Measurements from ENCODE around the gene CDCA3. TPM values are rescaled to one million over a fixed set of nuclear protein-coding genes. Genes with fewer than 3 reads are reported as not detected.

Gene CDCA3
- total RNA-seq, 4 donors from 2014 or later: 4.8 to 8.9 (median 5.9) TPM

DNA sequence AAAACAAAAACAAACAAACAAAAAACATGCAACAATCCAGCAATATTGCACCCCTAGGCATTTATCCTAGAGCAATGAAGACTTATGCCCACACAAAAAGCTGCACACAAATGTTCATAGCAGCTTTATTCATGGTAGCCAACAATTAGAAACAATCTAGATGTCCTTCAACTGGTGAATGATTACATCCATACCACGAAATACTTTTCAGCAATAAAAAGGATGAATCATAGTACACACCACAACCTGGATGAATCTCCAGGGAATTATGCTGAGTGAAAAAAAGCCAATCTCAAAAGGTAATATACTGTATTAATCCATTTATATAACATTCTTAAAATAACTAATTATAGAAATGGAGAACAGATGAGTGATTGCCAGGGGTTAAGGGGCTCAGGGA lies 43.9 kb downstream of the CDCA3 start:
- H3K36me3 ChIP-seq: no peaks in the 10 kb centered on the region
- H3K27ac ChIP-seq: no peak overlapping the region
- no peak for TF ChIP-seq EP300 (IDR thresholded peaks at IDR 0.05)
- TF ChIP-seq POLR2A (IDR thresholded peaks at IDR 0.05): no peak
- no peak for TF ChIP-seq CTCF (IDR thresholded peaks at IDR 0.05)
- no peak for TF ChIP-seq POLR2AphosphoS5 (IDR thresholded peaks at IDR 0.05)
- H3K4me3 ChIP-seq: no peak overlapping the region
- H3K4me1 ChIP-seq: no peaks in the 10 kb centered on the region
- 46% methylated on average over 1 of the region's 1 CpG for WGBS
- DNase-seq (ENCODE audit: low spot score in 2 of 2): no peak
- H3K27me3 ChIP-seq: no peaks in the 10 kb centered on the region
- H3K9me3 ChIP-seq: no peaks in the 10 kb centered on the region

DNA sequence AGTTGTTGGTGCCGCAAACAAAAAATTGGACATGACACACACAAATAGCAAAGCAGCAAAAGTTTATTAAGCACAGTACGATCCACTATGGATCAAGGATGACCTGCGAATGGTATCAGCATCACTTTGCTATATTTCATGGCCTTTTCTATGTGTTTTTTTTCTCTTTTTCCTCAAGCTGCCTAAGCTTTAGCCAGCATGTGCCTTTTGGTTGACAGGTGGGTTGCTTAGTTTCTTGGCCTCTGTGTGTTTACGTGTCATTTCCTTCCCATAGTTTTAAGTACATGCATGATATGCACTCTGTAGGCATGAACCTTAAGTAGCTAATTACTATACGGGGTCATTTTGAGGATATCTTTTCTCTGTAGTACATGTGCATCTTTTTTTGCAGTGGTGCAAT lies 51.9 kb downstream of the CDCA3 start:
- DNase-seq (ENCODE audit: low spot score in 2 of 2): no peak
- H3K36me3 ChIP-seq: no peaks in the 10 kb centered on the region
- no peaks in the 10 kb centered on the region for H3K4me1 ChIP-seq
- WGBS: 84% methylated on average over 5 of the region's 5 CpGs
- no peaks in the 10 kb centered on the region for H3K27me3 ChIP-seq
- no peak overlapping the region for H3K27ac ChIP-seq
- no peak overlapping the region for H3K4me3 ChIP-seq
- H3K9me3 ChIP-seq: no peaks in the 10 kb centered on the region
- TF ChIP-seq CTCF (IDR thresholded peaks at IDR 0.05) (no peak), POLR2A (IDR thresholded peaks at IDR 0.05) (no peak), POLR2AphosphoS5 (IDR thresholded peaks at IDR 0.05) (no peak)

Other genes with a start within 250 kb of the CDCA3 start
- 100 to 1,000 TPM; 191 to 258 (median 206) TPM for gene CHD4, start 243.9 kb downstream of the CDCA3 start, total RNA-seq
- 10 to 100 TPM in 1 of 4 donors, 1 to 10 TPM in 3; 5.8 to 15.0 (median 8.8) TPM for gene LPAR5, start 215.3 kb downstream of the CDCA3 start, total RNA-seq
- 1 to 10 TPM in 3 of 4 donors, under 1 TPM in 1; 0.86 to 9.3 (median 1.6) TPM for gene ACRBP, start 203.9 kb downstream of the CDCA3 start, total RNA-seq
- gene ING4, start 188.2 kb downstream of the CDCA3 start, total RNA-seq: 10 to 100 TPM; 53.2 to 85.0 (median 70.6) TPM
- 10 to 100 TPM; 34.5 to 72.0 (median 42.2) TPM for gene ZNF384, start 161.9 kb downstream of the CDCA3 start, total RNA-seq
- not detected for gene PIANP, start 150.5 kb downstream of the CDCA3 start, total RNA-seq
- 10 to 100 TPM; 50.2 to 70.7 (median 66.6) TPM for gene COPS7A, start 127.2 kb downstream of the CDCA3 start, total RNA-seq
- gene MLF2, start 98.1 kb downstream of the CDCA3 start, total RNA-seq: 100 to 1,000 TPM; 147 to 195 (median 180) TPM
- gene PTMS, start 84.9 kb downstream of the CDCA3 start, total RNA-seq: 100 to 1,000 TPM in 2 of 4 donors, 10 to 100 TPM in 2; 91.2 to 128 (median 99.8) TPM
- gene LAG3, start 78.8 kb downstream of the CDCA3 start, total RNA-seq: 1 to 10 TPM in 1 of 4 donors, under 1 TPM in 1, not detected in 2; 0.60 to 1.4 TPM
- 1 to 10 TPM; 2.5 to 5.4 (median 3.9) TPM for gene CD4, start 61.8 kb downstream of the CDCA3 start, total RNA-seq
- 1 to 10 TPM in 2 of 4 donors, under 1 TPM in 2; 0.47 to 2.1 (median 1.0) TPM for gene GPR162, start 29.5 kb downstream of the CDCA3 start, total RNA-seq
- gene P3H3, start 22.9 kb downstream of the CDCA3 start, total RNA-seq: 10 to 100 TPM in 3 of 4 donors, 1 to 10 TPM in 1; 5.0 to 30.5 (median 14.3) TPM
- 1 to 10 TPM in 2 of 4 donors, under 1 TPM in 1, not detected in 1; 0.72 to 1.5 (median 1.4) TPM for gene GNB3, start 10.4 kb downstream of the CDCA3 start, total RNA-seq
- 10 to 100 TPM; 54.7 to 71.8 (median 68.9) TPM for gene USP5, start 864 bp upstream of the CDCA3 start, total RNA-seq
- gene TPI1, start 16.2 kb upstream of the CDCA3 start, total RNA-seq: 100 to 1,000 TPM; 185 to 498 (median 405) TPM
- gene SPSB2, start 22.0 kb upstream of the CDCA3 start, total RNA-seq: 10 to 100 TPM in 1 of 4 donors, 1 to 10 TPM in 3; 3.0 to 16.5 (median 7.5) TPM
- gene LRRC23, start 53.5 kb upstream of the CDCA3 start, total RNA-seq: 10 to 100 TPM in 2 of 4 donors, 1 to 10 TPM in 2; 4.3 to 15.8 (median 8.5) TPM
- 10 to 100 TPM in 1 of 4 donors, 1 to 10 TPM in 3; 1.3 to 15.4 (median 6.9) TPM for gene ENO2, start 63.3 kb upstream of the CDCA3 start, total RNA-seq
- 100 to 1,000 TPM in 1 of 4 donors, 10 to 100 TPM in 3; 58.4 to 137 (median 67.7) TPM for gene ATN1, start 76.7 kb upstream of the CDCA3 start, total RNA-seq
- not detected for gene RNU7-1, start 92.5 kb upstream of the CDCA3 start, total RNA-seq
- gene C12orf57, start 92.7 kb upstream of the CDCA3 start, total RNA-seq: 100 to 1,000 TPM; 251 to 495 (median 436) TPM
- 10 to 100 TPM; 18.5 to 59.1 (median 39.4) TPM for gene PTPN6, start 100.1 kb upstream of the CDCA3 start, total RNA-seq
- 100 to 1,000 TPM; 161 to 232 (median 207) TPM for gene PHB2, start 119.4 kb upstream of the CDCA3 start, total RNA-seq
- 10 to 100 TPM; 12.3 to 27.0 (median 22.1) TPM for gene EMG1, start 119.6 kb upstream of the CDCA3 start, total RNA-seq
- 10 to 100 TPM; 51.3 to 79.3 (median 56.8) TPM for gene LPCAT3, start 167.2 kb upstream of the CDCA3 start, total RNA-seq
- 10 to 100 TPM; 62.6 to 99.6 (median 65.6) TPM for gene C1S, start 209.4 kb upstream of the CDCA3 start, total RNA-seq
- gene C1R, start 241.2 kb upstream of the CDCA3 start, total RNA-seq: 100 to 1,000 TPM in 2 of 4 donors, 10 to 100 TPM in 2; 70.2 to 166 (median 95.4) TPM

All from suprapubic skin (tissue), 4 donors.